Tibial nerve (tissue), 4 donors: ENCODE data around the gene TMEM183A. TPM values are rescaled to one million over a fixed set of nuclear protein-coding genes. Genes with fewer than 3 reads are reported as not detected.
A peak's percentile ranks its signal among the peaks of the same experiment; 100 is the strongest.

Experiments
- DNase-seq, 2 donors: peaks; one replicate each; pipeline ENCODE4 v3.0.0-alpha.2; 2019; ENCODE audit warnings: low spot score in 2 of 2
- H3K27ac ChIP-seq, 4 donors: fragments of 200-600 bp; sonication (generic) in 3 of 4; one replicate each; pipeline ENCODE4 v1.5.1; 2017 to 2019; ENCODE audit warnings: mild to moderate bottlenecking in 1 of 4
- H3K27me3 ChIP-seq, 2 donors: fragments of 200-600 bp; sonication (generic) in 1 of 2; one replicate each; pipeline versions ENCODE4 v1.5.1 to v1.6.0; 2017 to 2019
- H3K36me3 ChIP-seq, 3 donors: fragments of 200-600 bp; sonication (generic); one replicate each; pipeline ENCODE4 v1.5.1; 2018 to 2019
- H3K4me1 ChIP-seq, 4 donors: fragments of 200-600 bp; sonication (generic) in 3 of 4; one replicate each; pipeline ENCODE4 v1.5.1; 2017 to 2019
- H3K4me3 ChIP-seq, 4 donors: fragments of 200-600 bp; sonication (generic) in 3 of 4; one replicate each; pipeline ENCODE4 v1.5.1; 2017 to 2019; ENCODE audit warnings: mild to moderate bottlenecking in 1 of 4, moderate library complexity in 1 of 4
- H3K9me3 ChIP-seq, 4 donors: fragments of 200-600 bp; sonication (generic) in 3 of 4; one replicate each; pipeline ENCODE4 v1.5.1; 2017 to 2019
- EP300 ChIP-seq, 2 donors: sonication (generic); formaldehyde crosslinking; IDR thresholded peaks; one replicate each; pipeline ENCODE4 v1.6.1; 2017; ENCODE audit warnings: antibody characterized with exemption in 2 of 2, mild to moderate bottlenecking in 1 of 2
- POLR2A ChIP-seq, 2 donors: fragments of 450-650 bp; IDR thresholded peaks; one replicate each; pipeline ENCODE4 v1.6.1; 2017; ENCODE audit warnings: antibody characterized with exemption in 2 of 2, mild to moderate bottlenecking in 2 of 2, moderate library complexity in 2 of 2
- WGBS, 2 donors: methylation state at CpG; one replicate each; pipeline ENCODE4 v1.1.5; 2018; 5-methylcytosine and 5-hydroxymethylcytosine counted together
- total RNA-seq, 4 donors: library from RNA; depleted of rRNA; stranded (reverse); fragments of >200 nt; gene quantifications; one replicate each; pipeline ENCODE4 v1.1.0, GENCODE V29; 2016
- TF ChIP-seq, protein P1 (sequence below), 5 experiments: fragments of 200-600 bp in 3 of 5; fragments of 450-650 bp in 2 of 5; sonication (generic) in 3 of 5; IDR thresholded peaks; one replicate each; pipeline ENCODE4 v1.5.1; 2016 to 2019; ENCODE audit warnings: antibody characterized with exemption in 5 of 5, mild to moderate bottlenecking in 3 of 5, moderate library complexity in 2 of 5

Gene TMEM183A
- total RNA-seq, 4 donors from 2014 or later, result 64.3 to 80.6 (median 74.7) TPM

- Histone ChIP-seq H3K36me3 (peaks cover 0 to 25% (median 0%) of the 10 kb centered on the region in 3 donors), H3K27me3 (no peaks in the 10 kb centered on the region), H3K4me3 (peak overlapping the region; percentile 58 to 88 (median 76)), H3K4me1 (peaks cover 0 to 24% (median 3%) of the 10 kb centered on the region in 4 donors), H3K9me3 (no peaks in the 10 kb centered on the region), H3K27ac (peak overlapping the region; percentile 9 to 98 (median 97))
- no peak for DNase-seq
- TF ChIP-seq, protein P1, sequence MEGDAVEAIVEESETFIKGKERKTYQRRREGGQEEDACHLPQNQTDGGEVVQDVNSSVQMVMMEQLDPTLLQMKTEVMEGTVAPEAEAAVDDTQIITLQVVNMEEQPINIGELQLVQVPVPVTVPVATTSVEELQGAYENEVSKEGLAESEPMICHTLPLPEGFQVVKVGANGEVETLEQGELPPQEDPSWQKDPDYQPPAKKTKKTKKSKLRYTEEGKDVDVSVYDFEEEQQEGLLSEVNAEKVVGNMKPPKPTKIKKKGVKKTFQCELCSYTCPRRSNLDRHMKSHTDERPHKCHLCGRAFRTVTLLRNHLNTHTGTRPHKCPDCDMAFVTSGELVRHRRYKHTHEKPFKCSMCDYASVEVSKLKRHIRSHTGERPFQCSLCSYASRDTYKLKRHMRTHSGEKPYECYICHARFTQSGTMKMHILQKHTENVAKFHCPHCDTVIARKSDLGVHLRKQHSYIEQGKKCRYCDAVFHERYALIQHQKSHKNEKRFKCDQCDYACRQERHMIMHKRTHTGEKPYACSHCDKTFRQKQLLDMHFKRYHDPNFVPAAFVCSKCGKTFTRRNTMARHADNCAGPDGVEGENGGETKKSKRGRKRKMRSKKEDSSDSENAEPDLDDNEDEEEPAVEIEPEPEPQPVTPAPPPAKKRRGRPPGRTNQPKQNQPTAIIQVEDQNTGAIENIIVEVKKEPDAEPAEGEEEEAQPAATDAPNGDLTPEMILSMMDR (IDR thresholded peaks at IDR 0.05), result no peak
- TF ChIP-seq POLR2A (IDR thresholded peaks at IDR 0.05) (no peak), EP300 (IDR thresholded peaks at IDR 0.05) (no peak)
- WGBS, 2 donors, result 3 to 6% methylated on average over 21 of the region's 21 CpGs
These were observed 39.4 kb upstream of the TMEM183A start for GRCh38 chr1:202967684-202968281.

- Histone ChIP-seq H3K4me3 (peak overlapping the region in 2 of 4 donors; percentile 75 to 76), H3K36me3 (peaks cover 0 to 20% (median 0%) of the 10 kb centered on the region in 3 donors), H3K27me3 (no peaks in the 10 kb centered on the region), H3K9me3 (no peaks in the 10 kb centered on the region), H3K4me1 (peaks cover 0 to 24% (median 3%) of the 10 kb centered on the region in 4 donors), H3K27ac (peak overlapping the region in 3 of 4 donors; percentile 97 to 98 (median 97))
- 59 to 73% methylated on average over 3 of the region's 3 CpGs for WGBS, 2 donors
- DNase-seq, result no peak
- TF ChIP-seq POLR2A (IDR thresholded peaks at IDR 0.05) (no peak), EP300 (IDR thresholded peaks at IDR 0.05) (no peak)
- TF ChIP-seq, protein P1 (IDR thresholded peaks at IDR 0.05), result no peak
These were observed 38.8 kb upstream of the TMEM183A start for GRCh38 chr1:202968351-202968750.

GRCh38 chr1:202968895-202969295 lies 38.3 kb upstream of the TMEM183A start:
- Histone ChIP-seq H3K9me3 (no peaks in the 10 kb centered on the region), H3K27ac (peak overlapping the region in 2 of 4 donors; percentile 97 to 98), H3K36me3 (peaks cover 0 to 14% (median 0%) of the 10 kb centered on the region in 3 donors), H3K27me3 (no peaks in the 10 kb centered on the region), H3K4me3 (no peak overlapping the region), H3K4me1 (peaks cover 0 to 24% (median 3%) of the 10 kb centered on the region in 4 donors)
- WGBS, 2 donors, result 24 to 28% methylated on average over 5 of the region's 5 CpGs
- DNase-seq, result peak in 1 of 2 donors; percentile 61
- TF ChIP-seq POLR2A (IDR thresholded peaks at IDR 0.05), result no peak
- TF ChIP-seq, protein P1 (IDR thresholded peaks at IDR 0.05), result peak; percentile 46 to 66 (median 52)
- TF ChIP-seq EP300 (IDR thresholded peaks at IDR 0.05), result peak; percentile 17 to 67

GRCh38 chr1:202972046-202972445 lies 35.1 kb upstream of the TMEM183A start:
- Histone ChIP-seq H3K4me3 (no peak overlapping the region), H3K4me1 (peaks cover 0 to 13% (median 0%) of the 10 kb centered on the region in 4 donors), H3K36me3 (no peaks in the 10 kb centered on the region), H3K27me3 (no peaks in the 10 kb centered on the region), H3K27ac (no peak overlapping the region), H3K9me3 (no peaks in the 10 kb centered on the region)
- TF ChIP-seq, protein P1 (IDR thresholded peaks at IDR 0.05), result no peak
- TF ChIP-seq EP300 (IDR thresholded peaks at IDR 0.05), result no peak
- TF ChIP-seq POLR2A (IDR thresholded peaks at IDR 0.05), result no peak
- no peak for DNase-seq
- 67 to 70% methylated on average over 4 of the region's 4 CpGs for WGBS, 2 donors

GRCh38 chr1:202974856-202975255 lies 32.3 kb upstream of the TMEM183A start:
- Histone ChIP-seq H3K4me3 (no peak overlapping the region), H3K27me3 (peaks cover 0 to 4% of the 10 kb centered on the region in 2 donors), H3K36me3 (no peaks in the 10 kb centered on the region), H3K9me3 (no peaks in the 10 kb centered on the region), H3K4me1 (no peaks in the 10 kb centered on the region), H3K27ac (no peak overlapping the region)
- no peak for TF ChIP-seq EP300 (IDR thresholded peaks at IDR 0.05)
- no peak for TF ChIP-seq POLR2A (IDR thresholded peaks at IDR 0.05)
- TF ChIP-seq, protein P1 (IDR thresholded peaks at IDR 0.05), result no peak
- WGBS, 2 donors, result 80 to 88% methylated on average over 3 of the region's 3 CpGs
- no peak for DNase-seq
